Sigmoid colon (tissue), 7 donors: ENCODE results near the gene EPB41L4B. TPM values are rescaled to one million over a fixed set of nuclear protein-coding genes. Genes with fewer than 3 reads are reported as not detected.

Source experiments
- DNase-seq: peaks from one replicate; pipeline ENCODE4 v3.0.0-alpha.2; 2019
- H3K27ac ChIP-seq, 4 donors: fragments of 200-600 bp; sonication (generic); one replicate each; pipeline ENCODE4 v1.5.1; 2016 to 2019; ENCODE audit warnings: mild to moderate bottlenecking in 1 of 4
- H3K27me3 ChIP-seq, 3 donors: fragments of 200-600 bp; sonication (generic); one replicate each; pipeline ENCODE4 v1.5.1; 2019; ENCODE audit warnings: mild to moderate bottlenecking in 1 of 3
- H3K36me3 ChIP-seq, 4 donors: fragments of 200-600 bp; sonication (generic); one replicate each; pipeline ENCODE4 v1.5.1; 2016 to 2019
- H3K4me1 ChIP-seq, 4 donors: fragments of 200-600 bp; sonication (generic); one replicate each; pipeline ENCODE4 v1.5.1; 2017 to 2019
- H3K4me3 ChIP-seq, 4 donors: fragments of 200-600 bp; sonication (generic); one replicate each; pipeline ENCODE4 v1.5.1; 2017 to 2019; ENCODE audit warnings: mild to moderate bottlenecking in 2 of 4, moderate library complexity in 1 of 4
- H3K9me3 ChIP-seq, 4 donors: fragments of 200-600 bp in 3 of 4; sonication (generic) in 3 of 4; one replicate each; pipeline versions ENCODE4 v1.5.1 to v1.6.1; 2013 to 2019
- EP300 ChIP-seq, 4 donors: sonication (generic); formaldehyde crosslinking; IDR thresholded peaks; one replicate each; pipeline ENCODE4 v1.6.1; 2017; ENCODE audit warnings: antibody characterized with exemption in 4 of 4
- POLR2A ChIP-seq, 2 donors: fragments of 450-650 bp; IDR thresholded peaks; one replicate each; pipeline ENCODE4 v1.6.1; 2016; ENCODE audit warnings: antibody characterized with exemption in 2 of 2, mild to moderate bottlenecking in 2 of 2, moderate library complexity in 2 of 2
- POLR2AphosphoS5 ChIP-seq, 4 donors: sonication (generic); formaldehyde crosslinking; IDR thresholded peaks; one replicate each; pipeline ENCODE4 v1.6.1; 2017; ENCODE audit warnings: antibody characterized with exemption in 4 of 4
- WGBS, 2 donors: extraction: QIAGEN DNeasy Blood & Tissue Kit; methylation state at CpG; one replicate each; pipeline ENCODE4 v1.1.7; 2013; 5-methylcytosine and 5-hydroxymethylcytosine counted together
- intact Hi-C: fragments of 100-400 bp; cut with DNase I; formaldehyde crosslinking; loops from one replicate; pipeline ENCODE4 v1.15.1; 2023
- polyA plus RNA-seq, 3 donors: library from polyadenylated mRNA; stranded (reverse); fragments of 200-250 nt; gene quantifications; one replicate each; pipeline ENCODE4 v1.2.3, GENCODE V29; 2013
- total RNA-seq, 4 donors: library from RNA; depleted of rRNA; stranded (reverse); fragments of >200 nt; gene quantifications; one replicate each; pipeline ENCODE4 v1.1.0, GENCODE V29; 2016
- TF ChIP-seq, protein P1 (sequence below), 4 experiments: fragments of 450-650 bp in 3 of 4; fragments of 200-600 bp in 1 of 4; IDR thresholded peaks; one replicate each; pipeline ENCODE4 v1.5.1; 2016 to 2019; ENCODE audit warnings: antibody characterized with exemption in 4 of 4, mild to moderate bottlenecking in 3 of 4, moderate library complexity in 2 of 4
- donor health status: healthy with polysubstance abuse.
- donor health status: Bipolar disorder and iron deficiency.
- donor health status: healthy.

Gene EPB41L4B
- total and polyA plus RNA-seq, 7 donors, result 0.49 to 160 (median 2.5) TPM

DNA sequence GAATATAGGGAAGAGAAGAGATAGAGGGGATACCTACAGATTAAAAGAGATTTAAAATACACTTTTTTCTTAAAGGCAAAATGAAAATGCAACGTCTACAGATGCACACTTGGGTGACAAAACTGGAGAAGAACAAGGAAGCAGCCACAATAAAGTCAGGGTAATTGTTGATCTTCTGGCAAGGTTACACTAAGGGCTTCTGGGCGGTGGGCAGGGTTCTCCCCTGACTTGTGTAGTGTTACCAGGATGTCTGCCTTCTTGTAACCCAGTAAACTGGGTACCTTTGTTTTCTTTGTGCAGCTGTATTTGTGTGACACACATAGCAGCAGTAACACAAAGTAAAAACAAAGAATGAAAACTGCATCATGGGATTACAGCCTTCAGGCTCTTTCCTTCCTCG, 37.8 kb downstream of the EPB41L4B start:
- H3K4me3 ChIP-seq, result no peak overlapping the region
- no peaks in the 10 kb centered on the region for H3K27me3 ChIP-seq
- H3K4me1 ChIP-seq, result no peaks in the 10 kb centered on the region
- intact Hi-C loops, result no loop called here
- WGBS, 2 donors, result 26 to 62% methylated on average over 3 of the region's 3 CpGs
- H3K27ac ChIP-seq, result no peak overlapping the region
- H3K36me3 ChIP-seq, result no peaks in the 10 kb centered on the region
- no peaks in the 10 kb centered on the region for H3K9me3 ChIP-seq
- no peak for DNase-seq
- TF ChIP-seq, protein P1, sequence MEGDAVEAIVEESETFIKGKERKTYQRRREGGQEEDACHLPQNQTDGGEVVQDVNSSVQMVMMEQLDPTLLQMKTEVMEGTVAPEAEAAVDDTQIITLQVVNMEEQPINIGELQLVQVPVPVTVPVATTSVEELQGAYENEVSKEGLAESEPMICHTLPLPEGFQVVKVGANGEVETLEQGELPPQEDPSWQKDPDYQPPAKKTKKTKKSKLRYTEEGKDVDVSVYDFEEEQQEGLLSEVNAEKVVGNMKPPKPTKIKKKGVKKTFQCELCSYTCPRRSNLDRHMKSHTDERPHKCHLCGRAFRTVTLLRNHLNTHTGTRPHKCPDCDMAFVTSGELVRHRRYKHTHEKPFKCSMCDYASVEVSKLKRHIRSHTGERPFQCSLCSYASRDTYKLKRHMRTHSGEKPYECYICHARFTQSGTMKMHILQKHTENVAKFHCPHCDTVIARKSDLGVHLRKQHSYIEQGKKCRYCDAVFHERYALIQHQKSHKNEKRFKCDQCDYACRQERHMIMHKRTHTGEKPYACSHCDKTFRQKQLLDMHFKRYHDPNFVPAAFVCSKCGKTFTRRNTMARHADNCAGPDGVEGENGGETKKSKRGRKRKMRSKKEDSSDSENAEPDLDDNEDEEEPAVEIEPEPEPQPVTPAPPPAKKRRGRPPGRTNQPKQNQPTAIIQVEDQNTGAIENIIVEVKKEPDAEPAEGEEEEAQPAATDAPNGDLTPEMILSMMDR (IDR thresholded peaks at IDR 0.05), result no peak
- no peak for TF ChIP-seq POLR2A (IDR thresholded peaks at IDR 0.05)
- no peak for TF ChIP-seq EP300 (IDR thresholded peaks at IDR 0.05)
- no peak for TF ChIP-seq POLR2AphosphoS5 (IDR thresholded peaks at IDR 0.05)

DNA sequence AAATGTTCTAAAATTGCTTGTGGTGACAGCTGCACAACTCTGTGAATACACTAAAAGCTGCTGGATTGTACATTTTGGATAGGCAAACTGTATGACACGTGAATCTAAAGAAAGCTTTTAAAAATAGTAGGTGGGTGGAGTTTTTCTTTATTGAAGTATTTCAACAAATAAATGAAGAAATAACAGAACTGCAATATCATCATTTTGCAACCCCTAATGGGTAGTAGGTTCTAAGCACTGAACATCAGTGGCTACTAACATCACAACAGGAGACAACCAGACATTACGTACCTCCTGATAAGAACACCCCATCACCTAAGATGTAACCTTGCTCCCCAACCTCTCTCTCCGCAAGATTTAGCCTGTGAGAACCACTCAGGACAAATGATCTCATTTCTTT, 38.6 kb downstream of the EPB41L4B start:
- DNase-seq, result no peak
- H3K9me3 ChIP-seq, result no peaks in the 10 kb centered on the region
- H3K4me1 ChIP-seq, result no peaks in the 10 kb centered on the region
- no peaks in the 10 kb centered on the region for H3K27me3 ChIP-seq
- TF ChIP-seq, protein P1 (IDR thresholded peaks at IDR 0.05), result no peak
- TF ChIP-seq EP300 (IDR thresholded peaks at IDR 0.05), result no peak
- TF ChIP-seq POLR2A (IDR thresholded peaks at IDR 0.05), result no peak
- H3K27ac ChIP-seq, result no peak overlapping the region
- no peak overlapping the region for H3K4me3 ChIP-seq
- no peaks in the 10 kb centered on the region for H3K36me3 ChIP-seq
- intact Hi-C loops, result no loop called here
- 91 to 94% methylated on average over 3 of the region's 3 CpGs for WGBS, 2 donors

DNA sequence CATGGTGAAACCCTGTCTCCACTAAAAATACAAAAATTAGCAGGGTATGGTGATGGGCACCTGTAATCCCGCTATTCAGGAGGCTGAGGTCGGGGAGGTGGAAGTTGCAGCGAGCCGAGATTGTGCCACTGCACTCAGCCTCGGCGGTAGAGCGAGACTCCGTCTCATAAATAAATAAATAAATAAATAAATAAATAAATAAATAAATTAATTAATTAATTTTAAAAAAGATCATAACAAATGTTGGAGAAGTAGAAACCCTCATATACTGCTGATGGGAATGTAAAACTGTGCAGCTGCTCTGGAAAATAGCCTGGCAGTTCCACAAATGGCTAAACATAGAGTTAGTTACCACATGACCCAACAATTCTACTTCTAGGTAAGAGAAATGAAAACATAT, 39.3 kb downstream of the EPB41L4B start:
- no peaks in the 10 kb centered on the region for H3K36me3 ChIP-seq
- WGBS, 2 donors, result 96 to 97% methylated on average over 8 of the region's 8 CpGs
- no peaks in the 10 kb centered on the region for H3K4me1 ChIP-seq
- H3K4me3 ChIP-seq, result no peak overlapping the region
- H3K27me3 ChIP-seq, result no peaks in the 10 kb centered on the region
- no peak for DNase-seq
- no peak for TF ChIP-seq POLR2AphosphoS5 (IDR thresholded peaks at IDR 0.05)
- no peak for TF ChIP-seq POLR2A (IDR thresholded peaks at IDR 0.05)
- TF ChIP-seq EP300 (IDR thresholded peaks at IDR 0.05), result no peak
- TF ChIP-seq, protein P1 (IDR thresholded peaks at IDR 0.05), result no peak
- intact Hi-C loops, result no loop called here
- H3K9me3 ChIP-seq, result no peaks in the 10 kb centered on the region
- H3K27ac ChIP-seq, result no peak overlapping the region

DNA sequence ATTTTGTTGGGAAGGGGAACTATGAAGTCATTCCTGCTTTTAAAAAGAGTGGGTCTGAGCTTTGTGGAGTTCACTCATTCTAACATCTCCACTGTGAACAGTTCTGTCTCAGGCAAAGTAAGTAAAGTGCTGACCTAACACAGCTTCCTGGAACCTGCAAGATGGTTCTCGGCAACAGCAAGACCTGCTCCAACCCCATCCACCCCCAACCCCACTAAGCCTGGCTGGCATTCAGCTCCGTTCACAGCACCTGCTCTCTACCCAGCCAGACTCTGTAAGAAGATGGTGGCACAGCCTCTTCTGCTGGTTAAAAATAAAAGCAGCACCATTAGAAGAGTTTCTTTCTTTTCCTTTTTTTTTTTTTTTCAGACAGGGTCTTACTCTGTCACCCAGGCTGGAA, 42.0 kb downstream of the EPB41L4B start:
- no peak overlapping the region for H3K27ac ChIP-seq
- intact Hi-C loops, result no loop called here
- no peaks in the 10 kb centered on the region for H3K36me3 ChIP-seq
- 82 to 91% methylated on average over 2 of the region's 2 CpGs for whole genome bisulfite sequencing, 2 donors
- H3K4me3 ChIP-seq, result no peak overlapping the region
- H3K4me1 ChIP-seq, result peaks cover 0 to 15% (median 6%) of the 10 kb centered on the region in 4 donors
- no peaks in the 10 kb centered on the region for H3K27me3 ChIP-seq
- TF ChIP-seq POLR2AphosphoS5 (IDR thresholded peaks at IDR 0.05), result no peak
- TF ChIP-seq, protein P1 (IDR thresholded peaks at IDR 0.05), result no peak
- no peak for TF ChIP-seq EP300 (IDR thresholded peaks at IDR 0.05)
- TF ChIP-seq POLR2A (IDR thresholded peaks at IDR 0.05), result no peak
- no peaks in the 10 kb centered on the region for H3K9me3 ChIP-seq
- no peak for DNase-seq

DNA sequence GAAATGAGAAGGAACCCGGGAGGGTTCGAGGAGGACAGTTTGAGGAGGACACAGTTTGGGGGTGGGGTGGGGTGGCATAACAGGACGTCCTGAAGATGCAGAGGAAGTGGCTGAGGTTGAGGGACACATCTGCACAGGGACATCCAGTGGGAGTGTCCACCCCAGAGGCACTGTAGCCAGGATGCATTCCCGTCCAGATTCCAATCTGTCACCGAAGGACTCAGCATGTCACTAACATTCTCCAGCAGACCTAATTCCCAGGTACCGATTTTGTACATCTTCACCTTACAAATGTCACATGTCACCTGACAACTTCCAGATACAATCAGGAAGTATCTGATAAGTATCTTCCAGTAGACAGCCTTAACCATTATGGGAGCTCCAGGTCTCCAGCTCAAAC, 42.6 kb downstream of the EPB41L4B start:
- Histone ChIP-seq H3K4me1 (peaks cover 0 to 15% (median 6%) of the 10 kb centered on the region in 4 donors), H3K9me3 (no peaks in the 10 kb centered on the region), H3K36me3 (no peaks in the 10 kb centered on the region), H3K27ac (no peak overlapping the region), H3K4me3 (no peak overlapping the region), H3K27me3 (no peaks in the 10 kb centered on the region)
- no peak for DNase-seq
- TF ChIP-seq, protein P1 (IDR thresholded peaks at IDR 0.05), result no peak
- TF ChIP-seq POLR2A (IDR thresholded peaks at IDR 0.05), result no peak
- no peak for TF ChIP-seq EP300 (IDR thresholded peaks at IDR 0.05)
- no peak for TF ChIP-seq POLR2AphosphoS5 (IDR thresholded peaks at IDR 0.05)
- intact Hi-C loops, result no loop called here
- 81 to 89% methylated on average over 6 of the region's 6 CpGs for WGBS, 2 donors
